ENCODE measurements around the gene COLGALT1.
"Not testable (repeated sequence)": the region's sequence is repeated elsewhere in the genome, so short reads cannot be mapped to it uniquely, and the experiment has no call there.

DNA sequence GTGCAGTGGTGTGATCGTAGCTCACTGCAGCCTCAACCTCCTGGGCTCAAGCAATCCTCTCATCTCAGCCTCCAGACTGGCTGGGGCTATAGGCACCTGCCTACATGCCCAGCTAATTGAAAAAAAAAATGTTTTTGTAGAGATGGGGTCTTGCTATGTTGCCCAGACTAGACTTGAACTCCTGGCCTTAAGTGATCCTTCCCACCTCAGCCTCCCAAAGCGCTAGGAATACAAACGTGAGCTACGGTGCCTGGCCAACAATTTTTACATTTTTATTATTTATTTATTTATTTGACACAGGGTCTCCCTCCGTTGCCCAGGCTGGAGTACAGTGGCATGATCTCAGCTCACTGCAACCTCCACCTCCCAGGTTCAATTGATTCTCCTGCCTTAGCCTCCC lies 14.8 kb downstream of the COLGALT1 start:
- TF ChIP-seq, protein P1, sequence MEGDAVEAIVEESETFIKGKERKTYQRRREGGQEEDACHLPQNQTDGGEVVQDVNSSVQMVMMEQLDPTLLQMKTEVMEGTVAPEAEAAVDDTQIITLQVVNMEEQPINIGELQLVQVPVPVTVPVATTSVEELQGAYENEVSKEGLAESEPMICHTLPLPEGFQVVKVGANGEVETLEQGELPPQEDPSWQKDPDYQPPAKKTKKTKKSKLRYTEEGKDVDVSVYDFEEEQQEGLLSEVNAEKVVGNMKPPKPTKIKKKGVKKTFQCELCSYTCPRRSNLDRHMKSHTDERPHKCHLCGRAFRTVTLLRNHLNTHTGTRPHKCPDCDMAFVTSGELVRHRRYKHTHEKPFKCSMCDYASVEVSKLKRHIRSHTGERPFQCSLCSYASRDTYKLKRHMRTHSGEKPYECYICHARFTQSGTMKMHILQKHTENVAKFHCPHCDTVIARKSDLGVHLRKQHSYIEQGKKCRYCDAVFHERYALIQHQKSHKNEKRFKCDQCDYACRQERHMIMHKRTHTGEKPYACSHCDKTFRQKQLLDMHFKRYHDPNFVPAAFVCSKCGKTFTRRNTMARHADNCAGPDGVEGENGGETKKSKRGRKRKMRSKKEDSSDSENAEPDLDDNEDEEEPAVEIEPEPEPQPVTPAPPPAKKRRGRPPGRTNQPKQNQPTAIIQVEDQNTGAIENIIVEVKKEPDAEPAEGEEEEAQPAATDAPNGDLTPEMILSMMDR (IDR thresholded peaks at IDR 0.05) = not testable (repeated sequence)
- not testable (repeated sequence) for TF ChIP-seq EP300, POLR2AphosphoS5, POLR2A (IDR thresholded peaks at IDR 0.05)
